SU-DHL-6 (cell line): ENCODE data around the gene NFIB.

Experiments used
- EZH2phosphoT487 ChIP-seq: fragments of 200-600 bp; sonication (generic), shearing (Covaris generic); conservative IDR thresholded peaks from 2 replicates; pipeline ENCODE4 v1.6.1; 2018; ENCODE audit warnings: mild to moderate bottlenecking, antibody characterized with exemption, low read length, moderate library complexity, mixed read lengths
- TF ChIP-seq, protein P1 (sequence below): fragments of 200-600 bp; sonication (generic); IDR thresholded peaks from one replicate; pipeline ENCODE4 v1.5.1; 2017; ENCODE audit warnings: antibody characterized with exemption, mild to moderate bottlenecking, low read length, moderate library complexity; ENCODE audit not compliant: insufficient read depth, poor library complexity, severe bottlenecking

GRCh38 chr9:14213504-14213903 lies 100.4 kb downstream of the NFIB start:
- TF ChIP-seq, protein P1, sequence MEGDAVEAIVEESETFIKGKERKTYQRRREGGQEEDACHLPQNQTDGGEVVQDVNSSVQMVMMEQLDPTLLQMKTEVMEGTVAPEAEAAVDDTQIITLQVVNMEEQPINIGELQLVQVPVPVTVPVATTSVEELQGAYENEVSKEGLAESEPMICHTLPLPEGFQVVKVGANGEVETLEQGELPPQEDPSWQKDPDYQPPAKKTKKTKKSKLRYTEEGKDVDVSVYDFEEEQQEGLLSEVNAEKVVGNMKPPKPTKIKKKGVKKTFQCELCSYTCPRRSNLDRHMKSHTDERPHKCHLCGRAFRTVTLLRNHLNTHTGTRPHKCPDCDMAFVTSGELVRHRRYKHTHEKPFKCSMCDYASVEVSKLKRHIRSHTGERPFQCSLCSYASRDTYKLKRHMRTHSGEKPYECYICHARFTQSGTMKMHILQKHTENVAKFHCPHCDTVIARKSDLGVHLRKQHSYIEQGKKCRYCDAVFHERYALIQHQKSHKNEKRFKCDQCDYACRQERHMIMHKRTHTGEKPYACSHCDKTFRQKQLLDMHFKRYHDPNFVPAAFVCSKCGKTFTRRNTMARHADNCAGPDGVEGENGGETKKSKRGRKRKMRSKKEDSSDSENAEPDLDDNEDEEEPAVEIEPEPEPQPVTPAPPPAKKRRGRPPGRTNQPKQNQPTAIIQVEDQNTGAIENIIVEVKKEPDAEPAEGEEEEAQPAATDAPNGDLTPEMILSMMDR: no peak
- TF ChIP-seq EZH2phosphoT487: no peak
